Measurements from ENCODE around the gene VPS4A.

Gene VPS4A

GRCh38 chr16:69366431-69366830 lies 55.3 kb downstream of the VPS4A start:
- TF ChIP-seq TAF1 (IDR thresholded peaks at IDR 0.05; ENCODE audit: low read depth) (no peak), TCF12 (IDR thresholded peaks at IDR 0.05; ENCODE audit: low read depth) (no peak), NFIC (IDR thresholded peaks at IDR 0.05) (no peak), RAD21 (IDR thresholded peaks at IDR 0.05; ENCODE audit: low read depth) (no peak), EGR1 (IDR thresholded peaks at IDR 0.05) (no peak), MAX (IDR thresholded peaks at IDR 0.05) (no peak), TEAD4 (IDR thresholded peaks at IDR 0.05) (no peak), EP300 (IDR thresholded peaks at IDR 0.05; ENCODE audit: borderline replicate concordance) (no peak), CREB1 (IDR thresholded peaks at IDR 0.05; ENCODE audit: low read depth) (no peak), FOXM1 (IDR thresholded peaks at IDR 0.05; ENCODE audit: borderline replicate concordance, low read depth) (no peak), USF1 (IDR thresholded peaks at IDR 0.05) (no peak)

GRCh38 chr16:69367980-69368379 lies 56.8 kb downstream of the VPS4A start:
- TF ChIP-seq RAD21 (IDR thresholded peaks at IDR 0.05; ENCODE audit: low read depth) (no peak), ZBTB7A (IDR thresholded peaks at IDR 0.05; ENCODE audit: low read depth) (no peak), MAX (IDR thresholded peaks at IDR 0.05) (no peak), EGR1 (IDR thresholded peaks at IDR 0.05) (no peak), TAF1 (IDR thresholded peaks at IDR 0.05; ENCODE audit: low read depth) (no peak), TCF12 (IDR thresholded peaks at IDR 0.05; ENCODE audit: low read depth) (no peak), EP300 (IDR thresholded peaks at IDR 0.05; ENCODE audit: borderline replicate concordance) (no peak), YY1 (IDR thresholded peaks at IDR 0.05; ENCODE audit: low read depth) (no peak), REST (IDR thresholded peaks at IDR 0.05; ENCODE audit: low read depth) (no peak), CEBPB (IDR thresholded peaks at IDR 0.05) (no peak), CREB1 (IDR thresholded peaks at IDR 0.05; ENCODE audit: low read depth) (no peak), USF1 (IDR thresholded peaks at IDR 0.05) (no peak), FOXM1 (IDR thresholded peaks at IDR 0.05; ENCODE audit: borderline replicate concordance, low read depth) (no peak), NFIC (IDR thresholded peaks at IDR 0.05) (no peak), TEAD4 (IDR thresholded peaks at IDR 0.05) (no peak)

GRCh38 chr16:69368866-69369265 lies 57.7 kb downstream of the VPS4A start:
- no peak for TF ChIP-seq CEBPB (IDR thresholded peaks at IDR 0.05)

GRCh38 chr16:69371564-69371963 lies 60.4 kb downstream of the VPS4A start:
- TF ChIP-seq REST (IDR thresholded peaks at IDR 0.05; ENCODE audit: low read depth) = no peak
- no peak for TF ChIP-seq ZBTB7A (IDR thresholded peaks at IDR 0.05; ENCODE audit: low read depth)
- TF ChIP-seq RAD21 (IDR thresholded peaks at IDR 0.05; ENCODE audit: low read depth) = no peak
- no peak for TF ChIP-seq YY1 (IDR thresholded peaks at IDR 0.05; ENCODE audit: low read depth)
- TF ChIP-seq EGR1 (IDR thresholded peaks at IDR 0.05) = no peak
- no peak for TF ChIP-seq TEAD4 (IDR thresholded peaks at IDR 0.05)
- no peak for TF ChIP-seq CEBPB (IDR thresholded peaks at IDR 0.05)
- TF ChIP-seq MAX (IDR thresholded peaks at IDR 0.05) = no peak
- TF ChIP-seq USF1 (IDR thresholded peaks at IDR 0.05) = no peak
- no peak for TF ChIP-seq NFIC (IDR thresholded peaks at IDR 0.05)
- TF ChIP-seq EP300 (IDR thresholded peaks at IDR 0.05; ENCODE audit: borderline replicate concordance) = no peak
- no peak for TF ChIP-seq TCF12 (IDR thresholded peaks at IDR 0.05; ENCODE audit: low read depth)
- no peak for TF ChIP-seq CREB1 (IDR thresholded peaks at IDR 0.05; ENCODE audit: low read depth)
- no peak for TF ChIP-seq FOXM1 (IDR thresholded peaks at IDR 0.05; ENCODE audit: borderline replicate concordance, low read depth)

GRCh38 chr16:69373019-69373418 lies 61.9 kb downstream of the VPS4A start:
- TF ChIP-seq CREB1 (IDR thresholded peaks at IDR 0.05; ENCODE audit: low read depth) (no peak), RAD21 (IDR thresholded peaks at IDR 0.05; ENCODE audit: low read depth) (no peak), MAX (IDR thresholded peaks at IDR 0.05) (no peak), TAF1 (IDR thresholded peaks at IDR 0.05; ENCODE audit: low read depth) (no peak)
